ENCODE results near the gene CDH13. TPM values are rescaled to one million over a fixed set of nuclear protein-coding genes. Genes with fewer than 3 reads are reported as not detected.

The CDH13 gene
- total RNA-seq, 2 donors from 2014 or later: 228 to 280 TPM

DNA sequence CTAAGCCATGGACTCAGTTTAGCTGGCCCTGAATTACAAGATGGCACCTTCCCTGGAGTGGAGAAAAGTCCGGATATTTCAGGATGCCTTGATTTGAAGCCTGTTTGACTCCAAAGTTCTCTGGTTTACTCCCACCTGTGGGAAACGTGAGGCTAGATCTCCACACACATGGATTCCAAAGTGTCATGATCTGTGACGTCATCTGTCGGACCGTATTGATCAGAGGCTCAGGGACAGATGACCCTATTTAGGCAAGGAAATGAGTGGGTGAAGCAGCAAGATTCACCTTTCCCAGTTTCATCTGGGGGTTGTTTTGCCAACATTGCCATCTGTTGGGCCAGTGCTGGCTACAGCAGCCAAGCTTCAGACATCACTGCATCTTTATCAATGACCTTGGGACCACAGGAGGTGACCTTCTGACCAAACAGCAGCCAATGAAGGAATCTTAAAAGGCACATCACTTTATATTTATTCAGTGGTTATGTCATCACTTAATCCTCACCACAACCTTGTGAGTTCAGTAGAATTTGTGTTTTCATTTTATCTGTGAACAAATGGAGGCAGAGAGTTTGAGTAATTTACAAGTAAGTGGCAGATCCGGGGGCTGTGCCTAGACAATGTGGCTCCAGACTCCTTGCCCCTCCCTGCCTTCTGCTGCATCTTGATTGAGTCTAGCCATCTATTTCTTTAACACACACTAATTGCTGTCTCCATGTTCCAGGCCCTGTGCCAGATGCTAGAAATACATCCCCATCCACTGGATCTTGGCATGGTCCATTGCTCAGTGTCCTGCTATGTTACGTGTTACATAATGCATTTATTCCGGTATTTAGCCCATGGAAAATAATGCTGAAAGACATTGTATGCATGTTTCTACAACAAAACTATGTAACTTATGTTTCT lies 1.5 kb upstream of the CDH13 start:
- no peak for DNase-seq (ENCODE audit: low spot score)
- no peaks in the 10 kb centered on the region for H3K36me3 ChIP-seq
- TF ChIP-seq, protein P1, sequence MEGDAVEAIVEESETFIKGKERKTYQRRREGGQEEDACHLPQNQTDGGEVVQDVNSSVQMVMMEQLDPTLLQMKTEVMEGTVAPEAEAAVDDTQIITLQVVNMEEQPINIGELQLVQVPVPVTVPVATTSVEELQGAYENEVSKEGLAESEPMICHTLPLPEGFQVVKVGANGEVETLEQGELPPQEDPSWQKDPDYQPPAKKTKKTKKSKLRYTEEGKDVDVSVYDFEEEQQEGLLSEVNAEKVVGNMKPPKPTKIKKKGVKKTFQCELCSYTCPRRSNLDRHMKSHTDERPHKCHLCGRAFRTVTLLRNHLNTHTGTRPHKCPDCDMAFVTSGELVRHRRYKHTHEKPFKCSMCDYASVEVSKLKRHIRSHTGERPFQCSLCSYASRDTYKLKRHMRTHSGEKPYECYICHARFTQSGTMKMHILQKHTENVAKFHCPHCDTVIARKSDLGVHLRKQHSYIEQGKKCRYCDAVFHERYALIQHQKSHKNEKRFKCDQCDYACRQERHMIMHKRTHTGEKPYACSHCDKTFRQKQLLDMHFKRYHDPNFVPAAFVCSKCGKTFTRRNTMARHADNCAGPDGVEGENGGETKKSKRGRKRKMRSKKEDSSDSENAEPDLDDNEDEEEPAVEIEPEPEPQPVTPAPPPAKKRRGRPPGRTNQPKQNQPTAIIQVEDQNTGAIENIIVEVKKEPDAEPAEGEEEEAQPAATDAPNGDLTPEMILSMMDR (IDR thresholded peaks at IDR 0.05): no peak
- peaks cover 16 to 34% of the 10 kb centered on the region in 2 donors for H3K4me1 ChIP-seq (ENCODE audit: control insufficient read depth in 1 of 2, low read depth in 2 of 2)
- no peak for ATAC-seq (ENCODE audit: insufficient number of reproducible peaks, low FRiP score, low read depth)
- no peak overlapping the region for H3K4me3 ChIP-seq
- H3K9me3 ChIP-seq: no peaks in the 10 kb centered on the region
- no peaks in the 10 kb centered on the region for H3K27me3 ChIP-seq (replicated peaks; ENCODE audit: insufficient read depth)
- no peak overlapping the region for H3K27ac ChIP-seq

DNA sequence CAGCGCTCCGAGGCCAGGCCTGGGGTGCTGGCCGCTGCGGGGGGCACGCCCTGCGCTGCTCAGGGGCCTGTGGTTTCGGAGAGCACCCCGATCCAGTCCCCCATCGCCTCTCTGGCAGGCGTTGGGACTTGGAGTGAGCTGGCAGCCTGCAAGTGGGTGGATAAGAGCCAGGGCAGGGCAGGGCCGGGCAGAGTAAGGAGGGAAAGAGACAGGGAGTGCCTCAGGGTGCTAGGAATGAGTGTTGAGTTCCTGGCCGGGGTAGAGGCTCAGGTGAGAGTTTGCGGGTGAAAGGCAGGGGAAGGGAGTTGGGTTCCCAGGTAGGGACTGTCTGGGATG lies 1.3 kb downstream of the CDH13 start:
- Histone ChIP-seq H3K27ac (peak overlapping the region; percentile 73 to 91), H3K4me1 (ENCODE audit: control insufficient read depth in 1 of 2, low read depth in 2 of 2) (peaks cover 16 to 59% of the 10 kb centered on the region in 2 donors), H3K4me3 (peak overlapping the region; percentile 85), H3K27me3 (replicated peaks; ENCODE audit: insufficient read depth) (no peaks in the 10 kb centered on the region), H3K36me3 (no peaks in the 10 kb centered on the region), H3K9me3 (no peaks in the 10 kb centered on the region)
- DNase-seq (ENCODE audit: low spot score): no peak
- TF ChIP-seq, protein P1 (IDR thresholded peaks at IDR 0.05): no peak
- ATAC-seq (ENCODE audit: insufficient number of reproducible peaks, low FRiP score, low read depth): no peak

DNA sequence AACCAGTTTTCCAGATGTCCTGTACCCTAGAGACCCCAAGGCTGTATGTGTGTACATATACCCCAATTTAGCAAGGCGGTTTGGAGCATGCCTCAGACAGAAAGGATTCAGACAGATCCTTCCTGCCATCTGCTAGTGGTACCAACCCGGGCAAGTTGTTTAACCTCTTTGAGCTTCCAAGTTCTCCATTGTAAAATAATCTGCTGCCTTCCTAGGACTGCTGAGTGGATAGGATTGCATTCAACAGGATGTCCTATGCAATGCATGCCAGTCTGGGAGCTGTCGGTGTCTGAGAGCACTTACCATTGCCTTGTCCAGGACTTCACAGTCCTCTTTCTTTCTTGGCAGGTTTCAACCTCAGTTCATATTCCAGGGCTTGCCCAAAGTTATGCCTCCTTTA lies 1.9 kb downstream of the CDH13 start:
- DNase-seq (ENCODE audit: low spot score) (no peak), ATAC-seq (ENCODE audit: insufficient number of reproducible peaks, low FRiP score, low read depth) (no peak)
- TF ChIP-seq, protein P1 (IDR thresholded peaks at IDR 0.05): no peak
- Histone ChIP-seq H3K27ac (peak overlapping the region; percentile 73 to 91), H3K9me3 (no peaks in the 10 kb centered on the region), H3K4me1 (ENCODE audit: control insufficient read depth in 1 of 2, low read depth in 2 of 2) (peaks cover 16 to 66% of the 10 kb centered on the region in 2 donors), H3K36me3 (no peaks in the 10 kb centered on the region), H3K27me3 (replicated peaks; ENCODE audit: insufficient read depth) (no peaks in the 10 kb centered on the region), H3K4me3 (peak overlapping the region; percentile 85)

DNA sequence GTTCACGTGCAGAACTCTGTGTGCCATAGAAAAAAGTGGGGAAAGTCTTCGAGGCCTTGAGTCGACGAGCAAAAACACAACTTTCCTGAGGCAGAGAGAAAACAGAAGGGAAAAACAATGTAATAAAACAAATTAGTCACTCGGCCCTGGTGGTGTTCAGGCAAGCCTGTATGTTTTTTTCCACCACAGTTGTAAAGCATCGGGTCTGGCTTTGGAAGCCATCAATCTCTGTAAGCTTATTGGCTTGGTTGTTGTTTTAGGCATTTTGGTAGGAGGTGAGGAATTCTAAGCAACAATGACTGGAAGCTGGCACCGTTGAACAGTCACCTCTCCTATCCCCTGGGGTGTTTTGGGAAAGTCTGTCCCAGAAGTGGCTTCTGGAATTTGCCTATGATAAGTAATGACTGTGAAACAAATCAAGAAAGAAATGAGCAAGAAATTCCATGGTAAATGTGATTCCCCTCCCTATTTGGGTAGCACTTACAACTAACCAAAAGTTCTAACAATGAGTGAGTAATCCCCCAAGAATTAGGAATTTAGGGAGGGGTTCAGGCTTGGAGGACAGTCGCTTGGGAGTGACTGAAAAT lies 2.8 kb downstream of the CDH13 start:
- TF ChIP-seq, protein P1 (IDR thresholded peaks at IDR 0.05): no peak
- ATAC-seq (ENCODE audit: insufficient number of reproducible peaks, low FRiP score, low read depth) (peak; percentile 44), DNase-seq (ENCODE audit: low spot score) (no peak)
- peak overlapping the region; percentile 73 to 91 for H3K27ac ChIP-seq
- no peaks in the 10 kb centered on the region for H3K27me3 ChIP-seq (replicated peaks; ENCODE audit: insufficient read depth)
- H3K36me3 ChIP-seq: no peaks in the 10 kb centered on the region
- no peaks in the 10 kb centered on the region for H3K9me3 ChIP-seq
- peaks cover 17 to 74% of the 10 kb centered on the region in 2 donors for H3K4me1 ChIP-seq (ENCODE audit: control insufficient read depth in 1 of 2, low read depth in 2 of 2)
- peak overlapping the region; percentile 85 for H3K4me3 ChIP-seq

DNA sequence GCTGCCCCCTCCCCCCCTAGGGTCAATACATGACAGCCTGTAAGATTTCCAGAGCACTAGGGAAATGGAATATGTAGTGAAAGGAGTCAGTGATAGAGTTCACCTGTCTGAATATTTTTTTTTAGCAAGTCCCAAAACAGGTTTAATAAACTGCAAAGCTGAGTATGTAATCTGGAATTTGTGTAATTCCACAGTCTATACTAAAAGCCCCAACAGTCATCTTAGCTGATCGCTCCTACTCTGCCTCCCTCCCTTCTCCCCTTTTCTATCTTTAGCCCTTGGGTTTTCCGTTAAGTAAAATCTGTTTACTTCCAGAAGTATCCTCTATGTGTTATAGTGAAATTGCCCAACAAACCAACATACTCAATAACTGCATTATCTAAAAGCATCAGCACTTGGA lies 3.5 kb downstream of the CDH13 start:
- peak overlapping the region; percentile 85 for H3K4me3 ChIP-seq
- ATAC-seq (ENCODE audit: insufficient number of reproducible peaks, low FRiP score, low read depth) (no peak), DNase-seq (ENCODE audit: low spot score) (no peak)
- TF ChIP-seq, protein P1 (IDR thresholded peaks at IDR 0.05): no peak
- H3K27ac ChIP-seq: peak overlapping the region; percentile 73 to 91
- no peaks in the 10 kb centered on the region for H3K36me3 ChIP-seq
- no peaks in the 10 kb centered on the region for H3K27me3 ChIP-seq (replicated peaks; ENCODE audit: insufficient read depth)
- H3K4me1 ChIP-seq (ENCODE audit: control insufficient read depth in 1 of 2, low read depth in 2 of 2): peaks cover 20 to 81% of the 10 kb centered on the region in 2 donors
- no peaks in the 10 kb centered on the region for H3K9me3 ChIP-seq
